CD14-positive monocyte (primary cell): ENCODE measurements around the gene SIK3. TPM values are rescaled to one million over a fixed set of nuclear protein-coding genes. Genes with fewer than 3 reads are reported as not detected.

ENCODE experiments used
- DNase-seq, 3 donors: peaks; one replicate each; pipeline ENCODE4 v3.0.0-alpha.2; 2011 to 2022
- H2AFZ ChIP-seq: 2 replicates; pipeline ENCODE4 v1.6.0; 2012; ENCODE audit warnings: mild to moderate bottlenecking, low read depth, low read length, inconsistent platforms; ENCODE audit not compliant: insufficient read depth, poor library complexity, severe bottlenecking
- H3K27ac ChIP-seq, 2 donors: 1 replicate in 1 of 2; 2 replicates in 1 of 2; pipeline ENCODE4 v1.5.1; 2012 to 2013; ENCODE audit warnings: low read length in 2 of 2, control low read depth in 1 of 2, inconsistent platforms in 1 of 2, low read depth in 1 of 2, mild to moderate bottlenecking in 1 of 2
- H3K27me3 ChIP-seq, 2 donors: one replicate each; pipeline versions ENCODE4 v1.6.0 to v1.6.1; 2011 to 2013; ENCODE audit warnings: low read length in 2 of 2; ENCODE audit not compliant: control insufficient read depth in 2 of 2, insufficient read depth in 2 of 2
- H3K36me3 ChIP-seq, 2 donors: replicated peaks in 1 of 2; 1 replicate in 1 of 2; 2 replicates in 1 of 2; pipeline versions ENCODE4 v1.5.1 to v1.6.1; 2012 to 2013; ENCODE audit warnings: low read length in 2 of 2, control low read depth in 1 of 2, inconsistent platforms in 1 of 2, mild to moderate bottlenecking in 1 of 2; ENCODE audit not compliant: insufficient read depth in 2 of 2, control insufficient read depth in 1 of 2
- H3K4me1 ChIP-seq, 2 donors: 1 replicate in 1 of 2; 2 replicates in 1 of 2; pipeline versions ENCODE4 v1.5.1 to v1.6.1; 2012 to 2013; ENCODE audit warnings: low read length in 2 of 2, control low read depth in 1 of 2, inconsistent platforms in 1 of 2, mild to moderate bottlenecking in 1 of 2, moderate library complexity in 1 of 2; ENCODE audit not compliant: insufficient read depth in 2 of 2, control insufficient read depth in 1 of 2
- H3K4me2 ChIP-seq: replicated peaks from 2 replicates; pipeline ENCODE3; 2012; ENCODE audit warnings: low read length, moderate library complexity, mild to moderate bottlenecking; ENCODE audit not compliant: poor library complexity, severe bottlenecking; ENCODE audit errors: extremely low read depth
- H3K4me3 ChIP-seq, 3 experiments: fragments of 200-600 bp in 1 of 3; sonication (generic) in 1 of 3; replicated peaks in 1 of 3; 1 replicate in 2 of 3; 2 replicates in 1 of 3; pipeline ENCODE4 v1.5.1; 2011 to 2013; ENCODE audit warnings: low read length in 3 of 3, mild to moderate bottlenecking in 3 of 3, control low read depth in 2 of 3, low read depth in 2 of 3, inconsistent platforms in 1 of 3, moderate library complexity in 1 of 3
- H3K79me2 ChIP-seq: 2 replicates; pipeline ENCODE4 v1.6.0; 2012; ENCODE audit warnings: mild to moderate bottlenecking, control low read depth, inconsistent platforms, low read length, moderate library complexity; ENCODE audit not compliant: insufficient read depth
- H3K9ac ChIP-seq: 2 replicates; pipeline ENCODE4 v1.6.0; 2017; ENCODE audit warnings: low read length, mild to moderate bottlenecking; ENCODE audit not compliant: insufficient read depth, poor library complexity, severe bottlenecking
- H3K9me3 ChIP-seq, 2 donors: replicated peaks in 1 of 2; 1 replicate in 1 of 2; 2 replicates in 1 of 2; pipeline versions ENCODE4 v1.5.1 to v1.6.1; 2012 to 2013; ENCODE audit warnings: low read length in 2 of 2, control low read depth in 1 of 2; ENCODE audit not compliant: control insufficient read depth in 1 of 2, insufficient read depth in 1 of 2
- H4K20me1 ChIP-seq: 2 replicates; pipeline ENCODE4 v1.6.0; 2012; ENCODE audit warnings: mild to moderate bottlenecking, low read length, control low read depth, moderate library complexity; ENCODE audit not compliant: insufficient read depth
- H3K27ac Mint-ChIP-seq, 7 donors: one replicate each; pipeline ENCODE4 v1.8.0; 2020; ENCODE audit warnings: mild to moderate bottlenecking in 7 of 7, mixed read lengths in 7 of 7, moderate library complexity in 6 of 7, inconsistent platforms in 2 of 7
- H3K27me3 Mint-ChIP-seq, 3 donors: one replicate each; pipeline ENCODE4 v1.8.0; 2021 to 2022; ENCODE audit warnings: low read depth in 3 of 3, mild to moderate bottlenecking in 3 of 3, mixed read lengths in 3 of 3, moderate library complexity in 3 of 3, inconsistent platforms in 1 of 3
- H3K36me3 Mint-ChIP-seq, 2 donors: one replicate each; pipeline ENCODE4 v1.8.0; 2020; ENCODE audit warnings: mixed read lengths in 2 of 2, inconsistent platforms in 1 of 2, mild to moderate bottlenecking in 1 of 2
- H3K4me1 Mint-ChIP-seq: one replicate; pipeline ENCODE4 v1.8.0; 2020; ENCODE audit warnings: mild to moderate bottlenecking, mixed read lengths
- H3K4me3 Mint-ChIP-seq, 2 donors: one replicate each; pipeline ENCODE4 v1.8.0; 2020; ENCODE audit warnings: mild to moderate bottlenecking in 2 of 2, mixed read lengths in 2 of 2, moderate library complexity in 1 of 2
- H3K9me3 Mint-ChIP-seq, 7 donors: one replicate each; pipeline ENCODE4 v1.8.0; 2020 to 2022; ENCODE audit warnings: mixed read lengths in 7 of 7, mild to moderate bottlenecking in 6 of 7, moderate library complexity in 6 of 7, inconsistent platforms in 2 of 7
- WGBS: methylation state at CpG from one replicate; pipeline ENCODE4 v1.1.5; 2013; ENCODE audit warnings: missing lambda C conversion rate; ENCODE audit not compliant: insufficient coverage; 5-methylcytosine and 5-hydroxymethylcytosine counted together
- intact Hi-C, 2 donors: fragments of 100-400 bp; cut with micrococcal nuclease; formaldehyde crosslinking; loops; one replicate each; pipeline versions ENCODE4 v1.15.0 to v1.15.1; 2023
- polyA plus RNA-seq, 3 donors: library from polyadenylated mRNA; depleted of rRNA in 1 of 3; unstranded in 2 of 3; stranded (reverse) in 1 of 3; fragments of 300-500 nt in 2 of 3; fragments of >200 nt in 1 of 3; fragmentation: Illumina TruSeq in 2 of 3; gene quantifications; 1 replicate in 2 of 3; 2 replicates in 1 of 3; pipeline ENCODE4 v1.2.3, GENCODE V29; 2012 to 2021
- TF ChIP-seq, protein P1 (sequence below): fragments of 200-600 bp; IDR thresholded peaks from one replicate; pipeline ENCODE4 v1.8.0; 2022; ENCODE audit warnings: antibody characterized with exemption, mild to moderate bottlenecking

Gene SIK3
- polyA plus RNA-seq, 3 donors, result 18.3 to 142 (median 20.0) TPM

DNA sequence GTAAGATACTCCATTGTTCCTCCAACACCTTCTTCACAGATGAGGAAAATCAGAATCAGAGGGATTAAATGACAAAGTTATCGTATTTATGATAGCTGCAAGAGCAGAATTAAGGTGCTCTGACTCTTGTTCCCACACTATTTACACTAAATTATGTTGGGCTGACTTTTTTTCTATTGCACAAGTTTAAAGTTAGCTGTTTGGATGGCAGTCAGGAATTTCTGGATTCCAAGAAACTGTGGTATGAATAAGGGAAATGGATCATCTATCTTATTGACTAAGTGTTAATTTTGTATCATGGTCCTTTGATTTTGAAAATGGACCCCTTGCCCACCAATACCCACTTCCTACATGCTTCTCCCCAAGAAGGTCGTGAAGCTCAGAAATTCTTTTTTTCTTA is 240.9 kb downstream of the SIK3 start:
- peaks cover 23 to 33% of the 10 kb centered on the region in 2 donors for H3K4me1 ChIP-seq
- peaks cover 38% of the 10 kb centered on the region for H4K20me1 ChIP-seq
- H2AFZ ChIP-seq, result no peak overlapping the region
- no peaks in the 10 kb centered on the region for H3K27me3 Mint-ChIP-seq
- DNase-seq, result no peak
- no CpG with 5 or more reads among the region's 2 CpGs for WGBS
- H3K9me3 Mint-ChIP-seq, result no peaks in the 10 kb centered on the region
- no peak overlapping the region for H3K4me3 Mint-ChIP-seq
- H3K79me2 ChIP-seq, result peaks cover 7% of the 10 kb centered on the region
- no peak overlapping the region for H3K4me2 ChIP-seq
- peak overlapping the region in 1 of 2 donors; percentile 22 for H3K27ac ChIP-seq
- no peak overlapping the region for H3K4me3 ChIP-seq
- H3K36me3 ChIP-seq, result peaks cover 62 to 76% of the 10 kb centered on the region in 2 donors
- intact Hi-C loops, result no loop called here
- H3K27me3 ChIP-seq, result no peaks in the 10 kb centered on the region
- TF ChIP-seq, protein P1, sequence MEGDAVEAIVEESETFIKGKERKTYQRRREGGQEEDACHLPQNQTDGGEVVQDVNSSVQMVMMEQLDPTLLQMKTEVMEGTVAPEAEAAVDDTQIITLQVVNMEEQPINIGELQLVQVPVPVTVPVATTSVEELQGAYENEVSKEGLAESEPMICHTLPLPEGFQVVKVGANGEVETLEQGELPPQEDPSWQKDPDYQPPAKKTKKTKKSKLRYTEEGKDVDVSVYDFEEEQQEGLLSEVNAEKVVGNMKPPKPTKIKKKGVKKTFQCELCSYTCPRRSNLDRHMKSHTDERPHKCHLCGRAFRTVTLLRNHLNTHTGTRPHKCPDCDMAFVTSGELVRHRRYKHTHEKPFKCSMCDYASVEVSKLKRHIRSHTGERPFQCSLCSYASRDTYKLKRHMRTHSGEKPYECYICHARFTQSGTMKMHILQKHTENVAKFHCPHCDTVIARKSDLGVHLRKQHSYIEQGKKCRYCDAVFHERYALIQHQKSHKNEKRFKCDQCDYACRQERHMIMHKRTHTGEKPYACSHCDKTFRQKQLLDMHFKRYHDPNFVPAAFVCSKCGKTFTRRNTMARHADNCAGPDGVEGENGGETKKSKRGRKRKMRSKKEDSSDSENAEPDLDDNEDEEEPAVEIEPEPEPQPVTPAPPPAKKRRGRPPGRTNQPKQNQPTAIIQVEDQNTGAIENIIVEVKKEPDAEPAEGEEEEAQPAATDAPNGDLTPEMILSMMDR, result no peak
- no peaks in the 10 kb centered on the region for H3K9me3 ChIP-seq
- H3K36me3 Mint-ChIP-seq, result peaks cover 74 to 89% of the 10 kb centered on the region in 2 donors
- peaks cover 29% of the 10 kb centered on the region for H3K4me1 Mint-ChIP-seq
- H3K27ac Mint-ChIP-seq, result peak overlapping the region in 1 of 7 donors; percentile 3
- no peak overlapping the region for H3K9ac ChIP-seq

- H3K4me1 ChIP-seq, result peaks cover 32 to 42% of the 10 kb centered on the region in 2 donors
These were observed 241.8 kb downstream of the SIK3 start for GRCh38 chr11:116856423-116856822.

More at GRCh38 chr11:116856423-116856822, 241.8 kb downstream of the SIK3 start:
- no peak overlapping the region for H2AFZ ChIP-seq
- peaks cover 7% of the 10 kb centered on the region for H3K79me2 ChIP-seq
- H3K9ac ChIP-seq, result no peak overlapping the region
- TF ChIP-seq, protein P1, result no peak
- no peak overlapping the region for H3K4me2 ChIP-seq
- H3K4me3 ChIP-seq, result no peak overlapping the region
- peaks cover 43% of the 10 kb centered on the region for H4K20me1 ChIP-seq
- H3K36me3 ChIP-seq, result peaks cover 53 to 67% of the 10 kb centered on the region in 2 donors
- H3K27ac ChIP-seq, result no peak overlapping the region
- 100% methylated on average over 2 of the region's 5 CpGs for WGBS
- intact Hi-C loops, result no loop called here
- Mint-ChIP-seq H3K36me3 (peaks cover 65 to 80% of the 10 kb centered on the region in 2 donors), H3K4me1 (peaks cover 38% of the 10 kb centered on the region), H3K4me3 (no peak overlapping the region), H3K27me3 (no peaks in the 10 kb centered on the region), H3K9me3 (no peaks in the 10 kb centered on the region), H3K27ac (peak overlapping the region in 2 of 7 donors; percentile 65 to 66)
- no peaks in the 10 kb centered on the region for H3K27me3 ChIP-seq
- DNase-seq, result no peak
- no peaks in the 10 kb centered on the region for H3K9me3 ChIP-seq
